GM21576 (cell line): Measurements from ENCODE around the gene KRTAP10-7.
"Not testable (repeated sequence)": the region's sequence is repeated elsewhere in the genome, so short reads cannot be mapped to it uniquely, and the experiment has no call there.

Experiments
- ATAC-seq: cut with Tn5 transposase; IDR thresholded peaks from one replicate; pipeline ENCODE4 v1.9.1; 2021; ENCODE audit warnings: mild to moderate bottlenecking, moderate library complexity; ENCODE audit not compliant: unreplicated experiment

Gene KRTAP10-7

GRCh38 chr21:44610157-44610843 is 9.9 kb downstream of the KRTAP10-7 start:
- not testable (repeated sequence) for ATAC-seq

GRCh38 chr21:44611551-44611950 is 11.2 kb downstream of the KRTAP10-7 start:
- no peak for ATAC-seq

GRCh38 chr21:44612029-44612486 is 11.7 kb downstream of the KRTAP10-7 start, which contains the start of gene KRTAP10-8:
Gene KRTAP10-8, plus strand, starts transcription at chr21:44612079. Its CDS starts 22 bp downstream, at chr21:44612101.
- no peak for ATAC-seq

- no peak for ATAC-seq
These were observed 12.4 kb downstream of the KRTAP10-7 start for GRCh38 chr21:44612669-44613229.

GRCh38 chr21:44613386-44614155 is 13.2 kb downstream of the KRTAP10-7 start:
- ATAC-seq, result no peak

- no peak for ATAC-seq
These were observed 13.8 kb downstream of the KRTAP10-7 start for GRCh38 chr21:44614161-44614631.

GRCh38 chr21:44614961-44615391 is 14.6 kb downstream of the KRTAP10-7 start:
- no peak for ATAC-seq

- no peak for ATAC-seq
These were observed 15.1 kb downstream of the KRTAP10-7 start for GRCh38 chr21:44615466-44615865.

GRCh38 chr21:44615911-44616590 is 15.7 kb downstream of the KRTAP10-7 start:
- no peak for ATAC-seq

GRCh38 chr21:44616591-44616926 is 16.2 kb downstream of the KRTAP10-7 start:
- no peak for ATAC-seq

GRCh38 chr21:44617071-44617501 is 16.7 kb downstream of the KRTAP10-7 start:
- ATAC-seq, result no peak

GRCh38 chr21:44618504-44618903 is 18.1 kb downstream of the KRTAP10-7 start:
- no peak for ATAC-seq

- no peak for ATAC-seq
These were observed 18.5 kb downstream of the KRTAP10-7 start for GRCh38 chr21:44618909-44619308.

- no peak for ATAC-seq
These were observed 19.5 kb downstream of the KRTAP10-7 start for GRCh38 chr21:44619886-44620285.

- ATAC-seq, result no peak
These were observed 23.2 kb downstream of the KRTAP10-7 start for GRCh38 chr21:44623575-44623974.

- ATAC-seq, result no peak
These were observed 25.4 kb downstream of the KRTAP10-7 start for GRCh38 chr21:44625756-44626155.

- no peak for ATAC-seq
These were observed 25.9 kb downstream of the KRTAP10-7 start for GRCh38 chr21:44626262-44626661.

- no peak for ATAC-seq
These were observed 26.3 kb downstream of the KRTAP10-7 start, which contains the start of gene KRTAP10-9 for GRCh38 chr21:44626673-44627143. Gene KRTAP10-9, plus strand, starts transcription at chr21:44627093. Its CDS starts 79 bp downstream, at chr21:44627172.

GRCh38 chr21:44627181-44627822 is 26.9 kb downstream of the KRTAP10-7 start:
- not testable (repeated sequence) for ATAC-seq

- ATAC-seq, result not testable (repeated sequence)
These were observed 27.4 kb downstream of the KRTAP10-7 start for GRCh38 chr21:44627831-44628233.
